HG03354 (cell line): Measurements from ENCODE around the gene TMEM81.

Source experiments
- ATAC-seq: cut with Tn5 transposase; IDR thresholded peaks from one replicate; pipeline ENCODE4 v1.9.1; 2021; ENCODE audit warnings: mild to moderate bottlenecking; ENCODE audit not compliant: unreplicated experiment, poor library complexity, severe bottlenecking

TMEM81 gene

GRCh38 chr1:205084360-205084759 is at the start of gene TMEM81:
Gene TMEM81, minus strand, starts transcription at chr1:205084460. Its CDS starts 140 bp downstream, at chr1:205084320.
- ATAC-seq: no peak

DNA sequence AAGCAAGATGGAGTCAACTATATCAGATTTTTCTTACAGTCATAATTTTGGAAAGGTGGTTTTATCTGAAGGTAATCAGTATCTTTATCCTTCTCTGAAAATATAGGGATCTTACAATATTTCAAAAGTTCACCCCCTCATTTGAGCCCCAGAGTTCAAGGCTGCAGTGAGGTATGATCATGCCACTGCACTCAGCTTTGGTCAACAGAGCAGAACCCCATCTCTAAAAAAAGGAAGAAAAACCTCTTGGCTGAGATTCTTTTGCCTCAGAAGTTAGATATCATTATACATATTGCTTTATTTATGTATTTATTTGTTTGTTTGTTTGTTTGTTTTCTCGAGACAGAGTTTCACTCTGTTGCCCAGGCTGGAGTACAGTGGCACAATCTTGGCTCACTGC is 49.0 kb upstream of the TMEM81 start:
- ATAC-seq: no peak

DNA sequence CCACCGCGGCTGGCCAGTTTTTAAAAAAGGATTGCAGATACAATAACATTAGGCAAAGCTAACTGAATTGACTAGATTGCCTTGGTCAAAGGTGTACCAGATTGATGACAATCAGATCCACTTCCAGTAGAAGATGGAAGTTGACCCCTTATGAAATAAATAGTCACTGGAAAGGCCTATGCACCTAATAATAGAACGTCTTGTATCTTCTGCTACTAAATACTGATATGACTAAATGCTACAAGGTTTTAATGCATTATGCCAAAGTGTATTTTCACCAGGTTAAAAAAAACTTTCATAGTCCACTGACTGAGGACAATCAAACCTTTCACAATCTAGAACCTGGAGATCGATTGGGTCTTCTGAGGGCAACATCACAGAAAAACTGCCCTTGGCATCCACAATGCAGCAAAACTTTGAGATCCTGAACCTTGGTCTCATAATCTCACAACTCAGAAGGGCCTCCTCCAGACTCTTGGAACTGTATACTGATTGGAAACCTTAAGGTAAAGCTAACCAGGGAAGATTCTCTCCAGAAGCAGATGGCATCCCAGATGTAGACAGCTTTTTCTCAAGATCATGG is 45.3 kb upstream of the TMEM81 start:
- no peak for ATAC-seq

GRCh38 chr1:205128050-205128449 is 43.8 kb upstream of the TMEM81 start:
- no peak for ATAC-seq

GRCh38 chr1:205127646-205128045 is 43.4 kb upstream of the TMEM81 start:
- no peak for ATAC-seq

GRCh38 chr1:205124726-205125125 is 40.5 kb upstream of the TMEM81 start:
- ATAC-seq: no peak

DNA sequence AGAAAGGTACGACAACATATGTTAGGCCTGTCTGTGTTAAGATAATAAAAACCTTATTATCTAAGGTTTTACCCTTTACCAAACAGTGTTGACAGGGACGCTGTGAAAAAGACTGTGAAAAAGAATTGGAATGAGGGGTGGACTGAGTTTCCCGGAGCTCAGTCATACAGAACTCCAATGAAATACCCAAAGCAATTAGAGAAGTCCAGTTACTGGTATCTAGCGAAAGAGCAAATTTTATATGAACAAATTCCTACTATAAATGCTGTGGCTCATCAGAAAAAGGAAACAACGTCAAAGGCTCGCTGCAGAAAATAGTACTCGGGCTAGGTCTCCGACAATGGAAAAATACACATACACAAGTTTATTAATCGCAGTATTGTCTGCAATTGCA is 38.2 kb upstream of the TMEM81 start:
- ATAC-seq: peak; percentile 2

GRCh38 chr1:205121660-205122488 is 37.6 kb upstream of the TMEM81 start, which contains the start of gene RBBP5:
Gene RBBP5, minus strand, starts transcription at chr1:205121978. Its CDS starts 105 bp downstream, at chr1:205121873.
- peak; percentile 95 for ATAC-seq

GRCh38 chr1:205118752-205119151 is 34.5 kb upstream of the TMEM81 start:
- no peak for ATAC-seq

GRCh38 chr1:205111354-205111753 is 27.1 kb upstream of the TMEM81 start:
- ATAC-seq: no peak

DNA sequence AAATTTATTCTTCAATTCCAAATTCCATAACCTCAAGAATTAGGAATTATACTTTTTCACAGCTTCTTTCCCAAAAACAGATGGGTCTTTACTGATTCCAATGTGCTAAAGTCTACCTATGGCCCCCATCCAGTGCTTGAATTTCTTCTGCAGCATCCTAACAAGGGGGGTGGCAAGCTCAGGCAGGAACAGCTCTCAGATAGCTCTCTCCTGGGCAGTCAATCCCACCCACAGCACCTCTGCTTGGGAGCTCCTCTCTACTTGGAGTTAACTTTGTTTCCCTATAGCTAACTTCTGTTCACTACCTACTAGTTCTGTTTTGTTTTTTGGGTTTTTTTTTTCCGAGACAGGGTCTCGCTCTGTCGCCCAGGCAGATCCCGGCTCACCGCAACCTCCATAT is 25.5 kb upstream of the TMEM81 start:
- no peak for ATAC-seq

DNA sequence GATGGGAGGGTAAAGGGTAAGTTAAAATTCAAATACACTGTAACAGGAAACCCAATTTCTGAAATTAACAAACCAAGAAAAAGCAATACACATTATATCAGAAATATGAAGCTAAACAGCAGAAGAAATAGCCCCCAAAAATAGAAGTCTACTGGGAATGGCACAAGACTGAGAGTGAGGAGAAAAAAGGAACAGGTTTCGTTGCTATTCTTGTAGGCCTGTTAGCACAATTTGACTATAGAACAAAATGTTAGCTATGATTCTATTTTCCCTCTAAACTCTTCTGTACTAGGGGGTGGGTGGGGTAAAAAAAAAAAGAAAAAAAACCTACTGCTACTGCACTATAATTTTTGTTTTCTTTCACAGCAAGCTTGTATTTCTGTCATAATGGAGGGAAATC is 25.0 kb upstream of the TMEM81 start:
- ATAC-seq: no peak

DNA sequence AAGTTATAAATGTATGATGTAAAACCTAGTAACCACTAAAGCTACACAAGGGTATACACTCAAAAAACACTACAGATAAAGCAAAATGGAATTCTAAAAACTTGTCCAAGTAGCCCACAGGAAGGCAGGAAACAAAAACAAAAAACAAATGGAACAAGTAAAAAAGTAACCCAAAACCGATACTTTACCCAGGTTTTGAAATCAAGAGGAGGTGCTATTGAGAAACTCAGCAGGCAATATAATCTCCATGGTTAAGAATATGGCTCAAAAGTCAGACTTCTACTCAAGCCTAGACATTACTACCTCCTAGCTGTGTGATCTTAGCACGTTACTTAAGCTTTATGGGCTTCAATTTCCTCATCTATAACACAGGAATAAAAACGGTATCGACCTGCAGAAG is 24.2 kb upstream of the TMEM81 start:
- no peak for ATAC-seq

- ATAC-seq: no peak
Observed at GRCh38 chr1:205107327-205107726, 23.1 kb upstream of the TMEM81 start.

DNA sequence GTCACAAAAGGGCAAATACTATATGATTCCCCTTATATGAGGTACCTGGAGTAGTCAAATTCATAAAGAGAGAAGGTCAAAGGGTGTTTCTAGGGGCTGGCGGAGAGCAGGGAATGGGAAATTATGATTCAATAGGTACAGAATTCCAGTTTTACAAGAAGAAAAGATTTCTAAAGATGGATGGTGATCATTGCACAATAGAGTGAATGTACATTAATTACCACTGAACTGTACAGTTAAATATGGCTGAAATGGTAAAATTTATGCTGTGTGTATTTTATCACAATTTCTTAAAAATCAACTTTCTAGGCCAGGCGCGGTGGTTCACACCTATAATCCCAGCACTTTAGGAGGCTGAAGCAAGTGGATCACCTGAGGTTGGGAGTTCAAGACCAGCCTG is 18.1 kb upstream of the TMEM81 start:
- ATAC-seq: no peak

GRCh38 chr1:205098242-205098641 is 14.0 kb upstream of the TMEM81 start:
- ATAC-seq: no peak

GRCh38 chr1:205095422-205095821 is 11.2 kb upstream of the TMEM81 start:
- ATAC-seq: no peak

DNA sequence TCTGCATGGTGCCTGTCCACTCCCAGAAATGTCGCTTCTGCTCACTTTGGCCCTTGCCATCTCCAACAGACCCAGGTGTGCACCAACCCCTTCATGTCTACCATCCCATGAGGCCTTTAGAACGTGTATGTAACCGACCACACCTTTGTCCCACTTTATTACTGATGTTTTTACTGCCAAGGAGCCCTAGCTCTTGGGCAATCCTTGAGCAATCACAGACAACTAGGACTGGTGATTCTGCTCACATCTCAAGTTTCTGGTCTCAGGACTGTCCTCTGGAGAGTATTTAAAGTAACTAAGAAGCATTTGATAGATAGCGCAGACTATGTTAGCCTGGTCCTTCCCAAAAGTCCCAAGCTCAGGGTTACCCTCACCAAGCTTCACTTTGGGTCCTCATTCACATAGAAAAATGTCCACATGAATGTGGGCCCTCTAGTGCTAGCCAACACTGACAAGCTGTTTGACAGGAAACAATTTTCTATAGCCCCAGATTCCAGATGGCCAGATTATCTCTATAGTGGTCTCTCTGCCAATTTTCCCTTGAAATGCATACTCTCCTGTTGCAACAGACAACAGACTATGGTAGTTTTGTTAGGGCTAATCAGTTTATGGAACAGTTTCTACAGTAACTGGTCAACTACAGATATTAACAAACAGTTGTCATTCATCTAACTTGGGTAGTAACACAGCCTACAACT is 6.9 kb upstream of the TMEM81 start:
- ATAC-seq: no peak

- ATAC-seq: no peak
Observed at GRCh38 chr1:205088341-205088740, 4.1 kb upstream of the TMEM81 start.

DNA sequence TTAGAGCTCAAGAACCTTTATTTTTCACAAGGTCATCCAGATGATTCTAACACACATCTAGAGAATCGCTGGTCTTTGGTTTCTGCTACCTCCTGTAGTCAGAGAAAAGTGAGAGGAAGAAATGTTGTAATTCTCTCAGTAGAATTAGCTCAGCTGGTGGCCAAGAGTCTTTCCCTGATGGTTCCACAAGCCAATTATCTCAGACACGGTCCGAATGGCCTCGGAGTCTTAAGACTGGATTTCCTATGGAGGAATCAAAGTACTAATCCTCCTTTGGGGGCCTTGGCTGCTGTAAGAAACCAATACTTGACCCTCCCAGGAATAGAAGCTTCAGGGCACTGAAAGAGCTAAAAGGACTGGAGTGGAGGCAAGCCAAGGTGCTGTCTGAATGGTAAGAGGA is 1.8 kb downstream of the TMEM81 start:
- no peak for ATAC-seq

GRCh38 chr1:205077934-205078311 is 6.3 kb downstream of the TMEM81 start:
- no peak for ATAC-seq
